K562 (cell line): ENCODE data around the gene KAZALD1. TPM values are rescaled to one million over a fixed set of nuclear protein-coding genes. Genes with fewer than 3 reads are reported as not detected.
A peak's percentile ranks its signal among the peaks of the same experiment; 100 is the strongest.

Experiments used
- CBX1 ChIP-seq: sonication (generic); IDR thresholded peaks from 2 replicates; pipeline ENCODE4 v1.6.1; 2016; ENCODE audit warnings: antibody characterized with exemption, low read depth, mild to moderate bottlenecking
- CXXC5 ChIP-seq: fragments of 250-450 bp; sonication (Bioruptor Pico); IDR thresholded peaks from 2 replicates; pipeline ENCODE4 v1.8.0; 2022; ENCODE audit warnings: inconsistent platforms, mild to moderate bottlenecking, moderate library complexity
- FOXA1 ChIP-seq: fragments of 450-650 bp; IDR thresholded peaks from 2 replicates; pipeline ENCODE4 v1.6.1; 2016; ENCODE audit warnings: mild to moderate bottlenecking, borderline replicate concordance
- FOXJ2 ChIP-seq: fragments of 200-800 bp; sonication (Bioruptor generic); IDR thresholded peaks from 2 replicates; pipeline ENCODE4 v1.6.1; 2016; ENCODE audit warnings: missing genetic modification characterization, missing compliant biosample characterization
- GATAD2B ChIP-seq: fragments of 450-650 bp; IDR thresholded peaks from 2 replicates; pipeline ENCODE4 v1.6.1; 2017; ENCODE audit warnings: mild to moderate bottlenecking, borderline replicate concordance
- HOMEZ ChIP-seq: fragments of 250-450 bp; sonication (Bioruptor Pico); IDR thresholded peaks from 2 replicates; pipeline ENCODE4 v1.4.0; 2020; ENCODE audit warnings: mild to moderate bottlenecking, moderate library complexity
- PCBP2 ChIP-seq: fragments of 200-400 bp; formaldehyde crosslinking; IDR thresholded peaks from 2 replicates; pipeline ENCODE4 v1.6.1; 2018; ENCODE audit warnings: low read length, low read depth, mild to moderate bottlenecking, moderate library complexity; ENCODE audit not compliant: poor library complexity, severe bottlenecking
- POU5F1 ChIP-seq: fragments of 150-350 bp; IDR thresholded peaks from 2 replicates; pipeline ENCODE4 v1.6.1; 2014; ENCODE audit warnings: borderline replicate concordance, low read length, low read depth, mild to moderate bottlenecking; ENCODE audit not compliant: partially characterized antibody
- RAD21 ChIP-seq, 2 experiments: fragments of 250-450 bp in 1 of 2; fragments of 450-650 bp in 1 of 2; sonication (Bioruptor Pico) in 1 of 2; formaldehyde crosslinking in 1 of 2; IDR thresholded peaks in 1 of 2; conservative IDR thresholded peaks in 1 of 2; 2 replicates each; pipeline versions ENCODE4 v1.4.0 to v1.8.0; 2020 to 2022; ENCODE audit warnings: mild to moderate bottlenecking in 2 of 2, moderate library complexity in 1 of 2
- SAFB2 ChIP-seq: fragments of 200-400 bp; formaldehyde crosslinking; IDR thresholded peaks from 2 replicates; pipeline ENCODE4 v1.6.1; 2018; ENCODE audit warnings: borderline replicate concordance, low read length, low read depth, moderate library complexity; ENCODE audit not compliant: severe bottlenecking
- SIN3A ChIP-seq, 2 experiments: fragments of 150-350 bp in 1 of 2; IDR thresholded peaks; 2 replicates each; pipeline ENCODE4 v1.6.1; 2011 to 2016; ENCODE audit warnings: borderline replicate concordance in 2 of 2, low read depth in 2 of 2, low read length in 2 of 2, mild to moderate bottlenecking in 2 of 2, moderate library complexity in 2 of 2; ENCODE audit not compliant: control insufficient read depth in 1 of 2
- SMARCB1 ChIP-seq: IDR thresholded peaks from 2 replicates; pipeline ENCODE4 v1.6.1; 2011; ENCODE audit warnings: improper control_type of control experiment, low read depth; ENCODE audit not compliant: insufficient read length
- TCF3 ChIP-seq: sonication (generic); formaldehyde crosslinking; IDR thresholded peaks from 2 replicates; pipeline ENCODE4 v1.4.0; 2020; ENCODE audit warnings: mild to moderate bottlenecking, missing genetic modification reagents
- TRIM25 ChIP-seq: fragments of 450-650 bp; IDR thresholded peaks from 2 replicates; pipeline ENCODE4 v1.7.0; 2016; ENCODE audit warnings: borderline replicate concordance
- YY1 ChIP-seq, 3 experiments: IDR thresholded peaks; 2 replicates each; pipeline ENCODE4 v1.6.1; 2011; ENCODE audit warnings: low read length in 2 of 3, mild to moderate bottlenecking in 2 of 3, moderate library complexity in 2 of 3, borderline replicate concordance in 1 of 3, control low read depth in 1 of 3, low read depth in 1 of 3; ENCODE audit not compliant: insufficient read depth in 3 of 3, insufficient replicate concordance in 2 of 3, control insufficient read depth in 1 of 3, insufficient read length in 1 of 3; ENCODE audit errors: extremely low read depth in 1 of 3
- ZC3H11A ChIP-seq: IDR thresholded peaks from 2 replicates; pipeline ENCODE4 v1.6.1; 2012; ENCODE audit warnings: low read depth, low read length, improper control_type of control experiment
- ZNF589 ChIP-seq: fragments of 200-800 bp; sonication (Bioruptor generic); IDR thresholded peaks from 2 replicates; pipeline ENCODE4 v1.6.1; 2016; ENCODE audit warnings: low read depth, missing genetic modification characterization, missing compliant biosample characterization
- ZNF785 ChIP-seq: fragments of 250-450 bp; sonication (Bioruptor Pico); IDR thresholded peaks from 2 replicates; pipeline ENCODE4 v1.4.0; 2020; ENCODE audit warnings: mild to moderate bottlenecking
- polyA plus RNA-seq, 8 experiments: library from polyadenylated mRNA; depleted of rRNA in 4 of 8; stranded (reverse) in 5 of 8; unstranded in 3 of 8; fragments of >200 nt; fragmentation: Nextera tagmentation in 2 of 8; fragmentation: Illumina TruSeq in 1 of 8; extraction: Ambion mirVana in 2 of 8; extraction: Trizol in 1 of 8; gene quantifications; 2 replicates each; pipeline versions ENCODE4 v1.2.1 to v1.2.3, GENCODE V29; 2011 to 2014; ENCODE audit warnings: inconsistent platforms in 1 of 8, missing spikeins in 1 of 8
- total RNA-seq, 7 experiments: library from RNA; depleted of rRNA in 6 of 7; stranded (reverse); fragments of >200 nt in 6 of 7; fragmentation: Illumina TruSeq in 2 of 7; extraction: Trizol in 2 of 7; gene quantifications; 2 replicates each; pipeline versions ENCODE4 v1.2.1 to v1.2.3, GENCODE V29; 2011 to 2021; ENCODE audit warnings: low replicate concordance in 1 of 7

The KAZALD1 gene
- total and polyA plus RNA-seq, 9 of the 15 experiments (the other 6 are each of a cell fraction or from before 2014, with no cell fraction given) = 0.15 to 10.0 (median 4.9) TPM

- TF ChIP-seq RAD21 (CRISPR knock-in tag; conservative IDR thresholded peaks at IDR 0.05 in 1 of 2, IDR thresholded peaks at IDR 0.05 in 1 of 2) = peak in 1 of 2 experiments; percentile 39; a peak in 2 of 4 replicates
- no peak for TF ChIP-seq TRIM25
- no peak for TF ChIP-seq ZC3H11A
- no peak for TF ChIP-seq SAFB2
- peak; percentile 88 for TF ChIP-seq CXXC5 (CRISPR knock-in tag)
- TF ChIP-seq POU5F1 = no peak
- TF ChIP-seq ZNF785 (CRISPR knock-in tag) = no peak
- TF ChIP-seq SMARCB1 = no peak
- no peak for TF ChIP-seq ZNF589 (CRISPR knock-in tag)
- no peak for TF ChIP-seq SIN3A (IDR thresholded peaks at IDR 0.05; ENCODE audit: borderline replicate concordance in 2 of 2, control insufficient read depth in 1 of 2, low read depth in 2 of 2, low read length in 2 of 2)
- TF ChIP-seq HOMEZ = no peak
- TF ChIP-seq CBX1 = peak; percentile 33; the same call in 1 of the 2 replicates
- no peak for TF ChIP-seq FOXJ2 (tag)
- TF ChIP-seq GATAD2B = no peak
- TF ChIP-seq PCBP2 = no peak
- TF ChIP-seq YY1 (IDR thresholded peaks at IDR 0.05; ENCODE audit: borderline replicate concordance in 1 of 3, control insufficient read depth in 1 of 3, extremely low read depth in 1 of 3, insufficient read depth in 3 of 3, insufficient read length in 1 of 3, insufficient replicate concordance in 2 of 3, low read depth in 1 of 3, low read length in 2 of 3) = peak in 2 of 3 experiments; percentile 40 to 57
- TF ChIP-seq FOXA1 = no peak
- TF ChIP-seq TCF3 (CRISPR knock-in tag) = no peak
Observed at GRCh38 chr10:101062232-101063049, 652 bp downstream of the KAZALD1 start (continued).
